Mesendoderm (in vitro differentiated cells): ENCODE data around the gene INPP4A.

ENCODE experiments used
- DNase-seq: peaks from one replicate; pipeline ENCODE4 v3.0.0; 2013
- H2AK5ac ChIP-seq: 2 replicates; pipeline ENCODE4 v1.6.1; 2013; ENCODE audit warnings: low read length, inconsistent platforms
- H2BK120ac ChIP-seq: 2 replicates; pipeline ENCODE4 v1.6.1; 2013; ENCODE audit warnings: low read depth, mild to moderate bottlenecking, low read length, moderate library complexity, mixed read lengths
- H2BK15ac ChIP-seq: replicated peaks from 2 replicates; pipeline ENCODE4 v1.6.1; 2013; ENCODE audit warnings: low read depth, mild to moderate bottlenecking, moderate library complexity
- H2BK5ac ChIP-seq: 2 replicates; pipeline ENCODE4 v1.6.1; 2013; ENCODE audit warnings: low read length, inconsistent platforms
- H3K18ac ChIP-seq: 2 replicates; pipeline ENCODE4 v1.6.1; 2013; ENCODE audit warnings: mild to moderate bottlenecking, low read length, mixed read lengths
- H3K23ac ChIP-seq: one replicate; pipeline ENCODE4 v1.6.1; 2013; ENCODE audit warnings: low read length
- H3K27ac ChIP-seq: 2 replicates; pipeline ENCODE4 v1.5.1; 2013; ENCODE audit warnings: low read depth, mild to moderate bottlenecking, inconsistent platforms, low read length, moderate library complexity
- H3K27me3 ChIP-seq: 2 replicates; pipeline ENCODE4 v1.6.1; 2013; ENCODE audit warnings: low read length, control low read depth, mild to moderate bottlenecking, inconsistent platforms; ENCODE audit not compliant: insufficient read depth, poor library complexity
- H3K36me3 ChIP-seq: 2 replicates; pipeline ENCODE4 v1.6.1; 2013; ENCODE audit warnings: low read length, inconsistent platforms; ENCODE audit not compliant: control insufficient read depth, insufficient read depth
- H3K4ac ChIP-seq: one replicate; pipeline ENCODE4 v1.6.1; 2013; ENCODE audit warnings: low read depth, mild to moderate bottlenecking, low read length, moderate library complexity
- H3K4me1 ChIP-seq: 2 replicates; pipeline ENCODE4 v1.6.1; 2013; ENCODE audit warnings: low read depth, low read length, inconsistent platforms; ENCODE audit not compliant: control insufficient read depth
- H3K4me2 ChIP-seq: 2 replicates; pipeline ENCODE4 v1.6.1; 2013; ENCODE audit warnings: low read length
- H3K4me3 ChIP-seq: 2 replicates; pipeline ENCODE4 v1.5.1; 2013; ENCODE audit warnings: mild to moderate bottlenecking, low read length
- H3K56ac ChIP-seq: one replicate; pipeline ENCODE4 v1.6.1; 2013; ENCODE audit warnings: low read length
- H3K79me1 ChIP-seq: 2 replicates; pipeline ENCODE4 v1.6.1; 2013; ENCODE audit warnings: low read length, inconsistent platforms
- H3K79me2 ChIP-seq: 2 replicates; pipeline ENCODE4 v1.6.1; 2013; ENCODE audit warnings: mild to moderate bottlenecking, low read length; ENCODE audit not compliant: control insufficient read depth, insufficient read depth
- H3K9ac ChIP-seq: 2 replicates; pipeline ENCODE4 v1.6.1; 2013; ENCODE audit warnings: low read length, inconsistent platforms
- H4K5ac ChIP-seq: one replicate; pipeline ENCODE4 v1.6.1; 2013; ENCODE audit warnings: low read length
- H4K8ac ChIP-seq: one replicate; pipeline ENCODE4 v1.6.1; 2013; ENCODE audit warnings: low read depth, mild to moderate bottlenecking, control low read depth, low read length, moderate library complexity
- WGBS: extraction: QIAGEN DNeasy Blood & Tissue Kit; methylation state at CpG from one replicate; pipeline ENCODE4 v1.1.7; 2013; ENCODE audit warnings: low lambda C conversion rate, missing lambda C conversion rate; ENCODE audit not compliant: insufficient coverage; ENCODE audit errors: extremely low coverage; 5-methylcytosine and 5-hydroxymethylcytosine counted together

The INPP4A gene

DNA sequence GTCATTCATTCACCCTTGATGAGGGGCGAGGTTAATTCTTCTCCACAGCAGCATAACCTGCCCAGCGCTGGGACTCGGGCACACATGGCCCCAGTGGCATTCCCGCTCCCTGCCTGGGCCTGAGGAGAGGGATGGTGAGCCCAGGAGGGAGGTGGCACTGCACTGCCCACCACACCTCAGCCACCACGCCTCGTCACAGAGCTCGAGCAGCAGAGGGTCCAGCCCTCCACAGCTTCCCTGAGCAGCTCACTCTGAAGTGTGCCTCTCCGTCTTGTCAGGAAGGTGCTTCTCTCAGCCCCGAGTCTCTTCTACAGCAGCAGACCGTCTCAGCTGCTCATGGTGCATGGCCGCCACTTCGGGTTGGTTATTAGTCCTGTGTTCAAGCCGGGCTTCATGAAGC is 128.8 kb downstream of the INPP4A start:
- Histone ChIP-seq H3K9ac (no peak overlapping the region), H3K4ac (no peak overlapping the region), H3K27me3 (no peaks in the 10 kb centered on the region), H2AK5ac (no peak overlapping the region), H3K56ac (no peak overlapping the region), H3K79me1 (no peaks in the 10 kb centered on the region), H3K4me3 (no peak overlapping the region), H2BK120ac (no peak overlapping the region), H3K4me2 (no peak overlapping the region), H3K36me3 (peaks cover 19% of the 10 kb centered on the region), H3K27ac (no peak overlapping the region), H3K79me2 (no peaks in the 10 kb centered on the region), H3K23ac (no peak overlapping the region), H2BK5ac (no peak overlapping the region), H3K4me1 (no peaks in the 10 kb centered on the region), H2BK15ac (no peak overlapping the region), H4K8ac (no peak overlapping the region), H4K5ac (no peak overlapping the region), H3K18ac (no peak overlapping the region)
- no peak for DNase-seq
- no CpG with 5 or more reads among the region's 13 CpGs for WGBS

DNA sequence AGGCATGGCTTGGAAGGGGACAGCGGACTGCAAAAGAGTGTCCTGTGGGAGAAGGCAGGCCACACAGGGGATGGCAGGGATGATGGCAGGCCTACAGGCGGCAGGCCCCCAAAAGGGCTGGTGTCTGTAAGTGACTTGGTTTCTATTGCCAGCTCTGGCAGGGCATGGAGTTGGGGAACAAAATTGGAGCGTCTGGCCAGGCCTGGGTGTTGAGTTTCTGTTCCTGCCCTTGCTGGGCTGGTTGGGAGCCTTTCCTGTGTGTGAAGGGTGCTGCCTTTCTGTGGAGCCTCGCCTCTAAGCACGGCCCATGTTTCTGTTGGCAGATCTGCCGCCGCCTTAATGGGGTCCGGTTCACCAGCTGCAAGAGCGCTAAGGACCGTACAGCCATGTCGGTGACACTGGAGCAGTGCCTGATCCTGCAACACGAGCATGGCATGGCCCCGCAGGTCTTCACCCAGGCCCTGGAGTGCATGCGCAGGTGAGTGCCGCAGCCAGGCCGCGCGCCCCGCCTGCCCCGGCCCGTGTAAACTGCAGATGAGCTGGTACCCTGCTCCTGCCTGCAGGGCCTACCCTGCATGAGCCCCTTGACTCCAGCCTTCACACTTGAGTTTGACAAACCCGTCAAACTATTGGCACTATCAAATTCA is 132.1 kb downstream of the INPP4A start:
- H3K36me3 ChIP-seq: peaks cover 4% of the 10 kb centered on the region
- no peak overlapping the region for H3K4me3 ChIP-seq
- no peak overlapping the region for H2AK5ac ChIP-seq
- no peak overlapping the region for H3K23ac ChIP-seq
- no peak overlapping the region for H3K4me2 ChIP-seq
- no peak overlapping the region for H2BK15ac ChIP-seq
- H3K4me1 ChIP-seq: no peaks in the 10 kb centered on the region
- no peaks in the 10 kb centered on the region for H3K79me2 ChIP-seq
- no peak for DNase-seq
- no peak overlapping the region for H3K9ac ChIP-seq
- H3K4ac ChIP-seq: no peak overlapping the region
- no peak overlapping the region for H2BK5ac ChIP-seq
- H4K5ac ChIP-seq: no peak overlapping the region
- H3K79me1 ChIP-seq: no peaks in the 10 kb centered on the region
- no peak overlapping the region for H4K8ac ChIP-seq
- no peaks in the 10 kb centered on the region for H3K27me3 ChIP-seq
- WGBS: no CpG with 5 or more reads among the region's 22 CpGs
- no peak overlapping the region for H2BK120ac ChIP-seq
- H3K27ac ChIP-seq: no peak overlapping the region
- H3K56ac ChIP-seq: no peak overlapping the region
- H3K18ac ChIP-seq: no peak overlapping the region

DNA sequence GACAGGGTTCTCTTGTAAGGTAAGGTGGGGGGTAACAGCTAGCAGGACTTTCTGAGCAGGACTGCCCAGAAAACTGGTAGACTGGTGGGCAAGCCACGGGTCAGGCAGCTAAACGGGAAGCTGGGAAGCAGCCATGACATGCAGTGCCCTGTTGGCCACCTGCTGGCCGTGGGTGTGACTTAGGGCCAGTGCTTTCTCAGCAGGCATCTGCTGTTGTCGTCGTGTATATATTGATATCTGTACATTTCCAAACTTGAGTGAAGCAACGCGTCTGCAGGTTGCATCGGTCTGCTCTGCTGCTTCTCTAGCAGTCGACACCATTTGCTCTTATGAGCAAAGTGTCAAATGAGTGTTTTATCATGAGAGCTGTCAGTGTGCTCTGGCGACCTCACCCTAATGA is 132.7 kb downstream of the INPP4A start:
- Histone ChIP-seq H2BK120ac (no peak overlapping the region), H3K4me2 (no peak overlapping the region), H3K79me1 (no peaks in the 10 kb centered on the region), H3K27me3 (no peaks in the 10 kb centered on the region), H4K5ac (no peak overlapping the region), H3K79me2 (no peaks in the 10 kb centered on the region), H2BK5ac (no peak overlapping the region), H3K4me3 (no peak overlapping the region), H2BK15ac (no peak overlapping the region), H3K18ac (no peak overlapping the region), H3K36me3 (peaks cover 4% of the 10 kb centered on the region), H3K23ac (no peak overlapping the region), H3K27ac (no peak overlapping the region), H4K8ac (no peak overlapping the region), H3K56ac (no peak overlapping the region), H3K4me1 (no peaks in the 10 kb centered on the region), H2AK5ac (no peak overlapping the region), H3K9ac (no peak overlapping the region), H3K4ac (no peak overlapping the region)
- WGBS: no CpG with 5 or more reads among the region's 10 CpGs
- no peak for DNase-seq

DNA sequence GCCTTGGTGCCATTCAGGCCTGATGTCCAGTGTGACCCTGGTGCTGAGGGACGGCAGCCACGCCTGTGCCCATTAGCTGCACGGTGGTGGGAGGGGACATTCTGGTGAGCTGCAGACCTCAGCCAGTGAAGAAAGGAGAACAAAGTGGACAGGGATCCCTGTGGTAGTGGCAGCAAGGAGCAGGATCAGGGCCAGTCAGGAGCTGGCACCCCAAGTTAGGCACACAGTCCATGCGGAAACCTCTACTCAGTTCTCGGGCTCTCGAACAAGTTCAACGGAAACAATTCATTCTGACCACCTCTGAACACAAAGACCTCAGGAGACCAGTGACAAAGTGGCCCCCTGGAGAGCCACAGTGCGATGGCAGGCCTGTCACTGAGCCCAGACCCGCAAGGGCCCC is 133.6 kb downstream of the INPP4A start:
- WGBS: no CpG with 5 or more reads among the region's 9 CpGs
- no peak overlapping the region for H2AK5ac ChIP-seq
- no peak overlapping the region for H3K4ac ChIP-seq
- no peak overlapping the region for H3K23ac ChIP-seq
- H3K9ac ChIP-seq: no peak overlapping the region
- no peaks in the 10 kb centered on the region for H3K79me2 ChIP-seq
- H2BK120ac ChIP-seq: no peak overlapping the region
- no peak overlapping the region for H4K5ac ChIP-seq
- DNase-seq: no peak
- no peak overlapping the region for H3K18ac ChIP-seq
- H3K79me1 ChIP-seq: no peaks in the 10 kb centered on the region
- no peak overlapping the region for H3K4me3 ChIP-seq
- H3K56ac ChIP-seq: no peak overlapping the region
- no peak overlapping the region for H2BK15ac ChIP-seq
- H3K4me2 ChIP-seq: no peak overlapping the region
- H3K27me3 ChIP-seq: no peaks in the 10 kb centered on the region
- no peak overlapping the region for H4K8ac ChIP-seq
- no peak overlapping the region for H2BK5ac ChIP-seq
- peaks cover 4% of the 10 kb centered on the region for H3K36me3 ChIP-seq
- H3K4me1 ChIP-seq: no peaks in the 10 kb centered on the region
- no peak overlapping the region for H3K27ac ChIP-seq

DNA sequence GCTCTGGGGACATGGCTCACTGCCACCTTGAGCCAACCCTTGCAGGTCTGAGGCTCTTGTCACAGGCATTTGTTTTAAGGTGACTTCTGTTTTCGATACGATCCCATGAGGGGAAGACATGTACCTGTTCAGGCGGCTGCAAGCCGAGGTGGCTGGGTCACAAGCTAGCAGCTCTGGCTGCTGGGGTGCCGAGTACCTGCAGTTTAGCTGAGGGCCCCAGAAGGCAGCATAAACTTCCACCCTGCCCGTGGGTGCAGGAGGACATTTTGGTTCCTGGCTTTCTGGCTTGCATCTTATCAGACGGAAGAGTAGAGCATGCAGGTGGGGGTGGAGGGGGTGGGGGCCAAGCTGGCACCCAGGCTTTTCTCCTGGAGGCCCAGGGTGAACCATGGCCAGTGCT is 135.3 kb downstream of the INPP4A start:
- no peak for DNase-seq
- H3K36me3 ChIP-seq: peaks cover 5% of the 10 kb centered on the region
- no peak overlapping the region for H3K4me3 ChIP-seq
- no peaks in the 10 kb centered on the region for H3K27me3 ChIP-seq
- no peak overlapping the region for H2BK5ac ChIP-seq
- no peak overlapping the region for H3K56ac ChIP-seq
- H3K23ac ChIP-seq: no peak overlapping the region
- no peak overlapping the region for H2BK15ac ChIP-seq
- no peak overlapping the region for H3K18ac ChIP-seq
- no peak overlapping the region for H4K5ac ChIP-seq
- no peak overlapping the region for H3K9ac ChIP-seq
- no peak overlapping the region for H3K4ac ChIP-seq
- H2AK5ac ChIP-seq: no peak overlapping the region
- H3K79me1 ChIP-seq: no peaks in the 10 kb centered on the region
- no peaks in the 10 kb centered on the region for H3K79me2 ChIP-seq
- H2BK120ac ChIP-seq: no peak overlapping the region
- no peaks in the 10 kb centered on the region for H3K4me1 ChIP-seq
- no peak overlapping the region for H3K27ac ChIP-seq
- no CpG with 5 or more reads among the region's 7 CpGs for WGBS
- no peak overlapping the region for H4K8ac ChIP-seq
- H3K4me2 ChIP-seq: no peak overlapping the region

DNA sequence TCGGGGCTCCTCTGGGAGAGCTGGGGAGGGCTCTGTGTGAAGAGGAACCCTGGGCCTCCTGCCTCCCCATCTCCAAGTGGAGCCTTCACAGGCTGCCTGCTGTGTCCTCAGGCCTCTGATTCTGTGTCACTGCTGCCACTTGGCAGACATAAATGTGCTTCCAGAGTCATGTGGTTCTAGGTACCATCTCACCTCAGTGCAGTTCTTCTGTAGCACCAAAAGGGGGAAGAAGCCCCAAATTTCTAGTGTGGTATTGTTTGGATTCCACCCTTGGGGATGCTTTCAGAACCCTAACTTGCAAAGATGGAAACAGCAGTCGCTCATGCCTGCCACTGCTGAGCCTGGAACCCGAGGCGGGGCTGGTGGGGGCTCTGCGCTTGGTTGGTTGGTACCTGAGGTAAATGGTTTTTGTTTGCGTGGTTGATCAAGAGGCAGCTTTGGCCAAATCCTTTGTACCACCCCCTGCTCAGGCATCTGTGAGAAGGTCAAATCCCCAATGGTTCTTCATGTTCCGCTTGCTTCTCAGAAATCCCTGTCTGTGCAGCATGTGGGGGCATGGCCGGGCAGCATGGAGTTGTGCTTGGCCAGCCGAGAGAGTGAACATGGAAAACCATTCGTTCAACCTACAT is 136.1 kb downstream of the INPP4A start:
- H3K9ac ChIP-seq: no peak overlapping the region
- no peak overlapping the region for H3K4me3 ChIP-seq
- no peak overlapping the region for H2AK5ac ChIP-seq
- H3K27me3 ChIP-seq: no peaks in the 10 kb centered on the region
- H3K56ac ChIP-seq: no peak overlapping the region
- H2BK5ac ChIP-seq: no peak overlapping the region
- peak; percentile 22 for DNase-seq
- no peaks in the 10 kb centered on the region for H3K79me2 ChIP-seq
- peaks cover 5% of the 10 kb centered on the region for H3K36me3 ChIP-seq
- H3K23ac ChIP-seq: no peak overlapping the region
- no peaks in the 10 kb centered on the region for H3K79me1 ChIP-seq
- no peak overlapping the region for H3K4ac ChIP-seq
- no CpG with 5 or more reads among the region's 10 CpGs for WGBS
- no peak overlapping the region for H4K5ac ChIP-seq
- H2BK15ac ChIP-seq: no peak overlapping the region
- no peak overlapping the region for H3K18ac ChIP-seq
- H2BK120ac ChIP-seq: no peak overlapping the region
- no peak overlapping the region for H4K8ac ChIP-seq
- no peak overlapping the region for H3K27ac ChIP-seq
- no peaks in the 10 kb centered on the region for H3K4me1 ChIP-seq
- no peak overlapping the region for H3K4me2 ChIP-seq
